GM13977 (cell line): Measurements from ENCODE around the gene TRIM33.
"Not testable (repeated sequence)": the region's sequence is repeated elsewhere in the genome, so short reads cannot be mapped to it uniquely, and the experiment has no call there.

Source experiments
- DNase-seq: peaks from one replicate; pipeline ENCODE4 v3.0.0; 2012; ENCODE audit warnings: low spot score
- in situ Hi-C: fragments of 300-500 bp; cut with MboI; formaldehyde crosslinking; loops from one replicate; pipeline ENCODE4 v1.12.0; 2022; ENCODE audit warnings: low sequenced_read_pairs, low pct_unique_long_range_greater_than_20kb, mixed read lengths, inconsistent platforms; ENCODE audit not compliant: unreplicated experiment
- TF ChIP-seq, protein P1 (sequence below): IDR thresholded peaks from 2 replicates; pipeline ENCODE4 v1.5.1; 2012; ENCODE audit warnings: mild to moderate bottlenecking, control low read depth; ENCODE audit not compliant: insufficient read depth; ENCODE audit errors: extremely low read depth, missing control alignments

TRIM33 gene

DNA sequence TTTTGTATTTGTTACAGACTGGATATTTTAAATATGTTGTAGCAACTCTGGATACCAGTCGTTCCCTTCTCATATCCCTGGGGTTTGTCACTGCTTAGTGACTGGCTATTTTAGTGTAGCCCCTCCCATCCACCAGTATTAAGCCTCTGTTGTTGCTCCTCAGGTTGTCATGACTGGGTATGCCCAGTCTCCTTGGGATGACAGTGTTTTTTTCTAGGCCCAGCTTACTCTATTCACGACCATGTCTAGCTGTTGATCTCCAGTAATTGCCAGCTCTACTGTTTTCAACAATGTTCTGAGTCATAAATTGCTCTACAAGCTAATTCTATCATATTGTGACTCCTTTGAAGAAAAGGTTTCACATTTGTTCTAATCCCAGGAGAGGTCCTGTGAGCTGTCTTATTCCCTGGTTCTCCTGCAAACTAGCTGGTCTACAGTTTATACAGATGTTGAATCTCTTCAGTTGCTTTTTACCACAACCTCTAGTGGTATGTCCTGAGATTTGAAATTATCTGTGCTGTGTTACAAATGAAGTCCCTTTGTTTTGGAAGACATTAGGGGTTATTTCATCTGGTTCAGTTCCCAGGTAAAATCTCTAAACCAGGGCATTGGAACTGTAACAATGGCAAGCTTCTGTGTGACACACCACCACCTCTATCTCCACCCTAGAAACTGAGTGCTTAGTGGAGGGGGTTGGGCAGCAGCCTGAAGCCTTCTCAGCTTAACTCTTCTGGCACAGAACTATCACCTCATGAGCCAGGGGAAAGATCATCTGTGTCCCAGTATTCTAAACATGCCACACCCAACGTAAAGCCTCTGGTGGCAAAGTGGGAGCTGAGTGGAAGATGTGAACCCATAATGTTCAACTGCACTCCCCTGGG lies 124.6 kb downstream of the TRIM33 start:
- in situ Hi-C loops = no loop called here
- no peak for DNase-seq
- TF ChIP-seq, protein P1, sequence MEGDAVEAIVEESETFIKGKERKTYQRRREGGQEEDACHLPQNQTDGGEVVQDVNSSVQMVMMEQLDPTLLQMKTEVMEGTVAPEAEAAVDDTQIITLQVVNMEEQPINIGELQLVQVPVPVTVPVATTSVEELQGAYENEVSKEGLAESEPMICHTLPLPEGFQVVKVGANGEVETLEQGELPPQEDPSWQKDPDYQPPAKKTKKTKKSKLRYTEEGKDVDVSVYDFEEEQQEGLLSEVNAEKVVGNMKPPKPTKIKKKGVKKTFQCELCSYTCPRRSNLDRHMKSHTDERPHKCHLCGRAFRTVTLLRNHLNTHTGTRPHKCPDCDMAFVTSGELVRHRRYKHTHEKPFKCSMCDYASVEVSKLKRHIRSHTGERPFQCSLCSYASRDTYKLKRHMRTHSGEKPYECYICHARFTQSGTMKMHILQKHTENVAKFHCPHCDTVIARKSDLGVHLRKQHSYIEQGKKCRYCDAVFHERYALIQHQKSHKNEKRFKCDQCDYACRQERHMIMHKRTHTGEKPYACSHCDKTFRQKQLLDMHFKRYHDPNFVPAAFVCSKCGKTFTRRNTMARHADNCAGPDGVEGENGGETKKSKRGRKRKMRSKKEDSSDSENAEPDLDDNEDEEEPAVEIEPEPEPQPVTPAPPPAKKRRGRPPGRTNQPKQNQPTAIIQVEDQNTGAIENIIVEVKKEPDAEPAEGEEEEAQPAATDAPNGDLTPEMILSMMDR = no peak

DNA sequence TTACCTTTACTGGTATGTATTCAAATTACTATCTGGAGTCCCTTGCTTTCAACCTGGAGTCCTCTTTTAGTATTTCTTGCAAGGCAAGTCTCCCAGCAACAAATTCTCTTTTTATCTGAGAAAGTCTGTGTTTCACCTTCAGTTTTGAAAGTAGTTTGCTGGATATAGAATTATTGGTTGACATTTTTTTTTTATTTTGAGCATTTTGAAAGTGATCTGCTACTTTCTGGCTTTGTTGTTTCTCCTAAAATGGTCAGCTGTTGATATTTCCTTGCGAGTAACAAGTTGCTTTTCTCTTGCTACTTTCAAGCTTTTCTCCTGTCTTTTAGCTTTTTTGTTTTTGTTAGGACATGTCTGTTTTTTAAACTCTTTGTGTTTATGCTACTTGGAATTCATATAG lies 126.1 kb downstream of the TRIM33 start:
- no peak for DNase-seq
- in situ Hi-C loops = no loop called here

DNA sequence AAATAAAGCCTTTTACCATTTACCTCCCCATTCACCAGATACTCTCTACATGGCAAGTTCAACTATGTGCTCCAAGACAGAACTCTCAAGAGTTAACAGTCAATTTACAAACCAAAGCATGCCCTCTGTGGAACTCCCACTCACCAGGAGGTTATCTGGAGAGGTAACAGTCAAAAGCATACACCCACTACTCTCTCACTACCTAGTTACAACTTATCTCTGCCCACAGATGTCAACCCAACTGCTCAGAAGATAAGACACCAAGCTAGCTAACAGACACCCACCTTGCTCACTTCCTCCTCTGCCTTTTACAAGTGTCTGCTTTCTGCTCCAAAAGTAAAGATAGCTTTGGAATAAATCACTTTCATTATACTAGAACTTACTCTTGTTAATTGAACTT lies 131.0 kb downstream of the TRIM33 start:
- TF ChIP-seq, protein P1 = no peak
- DNase-seq = no peak
- in situ Hi-C loops = no loop called here

More for the DNA sequence above, 126.1 kb downstream of the TRIM33 start:
- TF ChIP-seq, protein P1 = no peak

DNA sequence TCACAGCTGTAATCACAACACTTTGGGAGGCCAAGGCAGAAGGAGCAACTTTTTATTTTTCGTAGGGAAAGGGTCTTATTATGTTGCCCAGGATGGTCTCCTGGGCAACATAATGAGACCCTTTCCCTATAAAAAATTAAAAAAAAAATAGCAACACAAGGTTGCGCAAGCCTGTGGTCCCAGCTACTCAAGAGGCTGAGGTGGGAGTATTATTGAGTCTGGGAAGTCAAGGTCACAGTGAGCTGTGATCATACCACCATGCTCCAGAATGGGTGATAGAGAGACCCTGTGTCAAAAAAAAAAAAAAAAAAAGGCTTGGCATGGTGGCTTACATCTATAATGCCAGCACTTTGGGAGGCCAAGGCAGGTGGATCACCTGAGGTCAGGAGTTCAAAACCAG lies 131.6 kb downstream of the TRIM33 start:
- TF ChIP-seq, protein P1 = no peak
- in situ Hi-C loops = no loop called here
- DNase-seq = no peak

DNA sequence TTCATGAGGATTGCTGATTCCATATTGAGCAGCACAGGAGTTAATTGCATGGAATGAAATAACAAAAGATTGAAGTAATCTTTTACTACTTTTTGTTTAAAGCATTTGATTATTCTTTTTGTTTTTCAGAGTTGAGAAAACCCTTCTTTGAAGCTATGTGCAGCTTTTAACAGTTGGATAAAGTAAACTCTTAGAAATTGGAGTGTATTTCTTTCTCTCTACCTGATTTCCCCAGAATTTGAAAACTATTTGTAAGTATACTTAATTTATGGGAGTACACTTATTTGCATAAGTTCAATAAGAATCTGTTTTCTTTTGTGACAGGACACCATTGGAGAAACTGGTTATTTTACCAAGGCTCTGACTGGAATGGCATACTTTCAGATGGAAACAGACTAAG lies 133.6 kb downstream of the TRIM33 start:
- in situ Hi-C loops = no loop called here
- DNase-seq = no peak
- TF ChIP-seq, protein P1 = no peak

DNA sequence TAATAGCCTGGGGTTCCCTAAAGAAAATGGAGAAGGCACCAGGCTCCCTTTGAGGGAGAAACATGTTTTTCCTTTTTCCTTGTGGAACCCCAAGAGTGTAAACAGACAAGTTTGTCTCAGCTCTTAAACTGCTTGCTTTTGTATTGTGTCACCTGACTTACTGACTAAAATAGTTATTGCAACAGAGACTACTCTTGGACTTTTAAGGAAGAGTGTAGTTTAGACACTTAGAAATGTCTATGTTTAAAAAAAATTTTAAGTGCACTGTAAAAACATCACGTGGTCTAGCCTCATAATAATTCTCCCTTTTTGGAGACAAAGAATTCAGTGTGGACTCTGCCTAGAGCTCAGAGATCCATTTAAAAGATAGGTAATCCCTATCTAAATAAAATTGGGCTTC lies 141.1 kb downstream of the TRIM33 start:
- in situ Hi-C loops = no loop called here
- no peak for DNase-seq
- TF ChIP-seq, protein P1 = no peak

DNA sequence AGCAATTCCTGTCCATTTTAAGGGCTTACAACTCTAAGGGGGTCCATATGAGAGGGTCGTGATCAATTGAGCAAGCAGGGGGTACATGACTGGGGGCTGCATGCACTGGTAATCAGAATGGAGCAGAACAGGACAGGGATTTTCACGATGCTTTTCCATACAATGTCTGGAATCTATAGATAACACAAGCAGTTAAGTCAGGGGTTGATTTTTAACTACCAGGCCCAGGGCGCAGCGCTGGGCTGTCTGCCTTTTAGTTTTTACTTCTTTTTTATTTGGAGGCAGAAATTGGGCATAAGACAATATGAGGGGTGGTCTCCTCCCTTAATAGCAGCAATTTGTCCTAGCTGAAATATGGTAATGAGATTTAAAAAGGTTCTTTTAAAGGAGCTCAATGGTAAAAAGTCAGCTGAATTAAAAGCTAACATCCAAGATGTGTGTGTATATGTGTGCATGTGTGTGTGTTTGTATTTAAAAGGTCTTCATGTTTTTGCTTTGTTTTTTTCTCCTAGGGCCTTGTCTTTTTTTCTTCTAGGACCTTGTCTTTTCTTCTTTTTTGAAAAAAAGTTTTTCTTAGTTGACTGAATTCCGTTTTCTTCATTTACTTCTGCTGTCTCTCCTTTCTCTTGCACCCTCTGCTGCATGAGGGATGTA lies 141.6 kb downstream of the TRIM33 start:
- in situ Hi-C loops, DNase-seq: not testable (repeated sequence)
